H1 (cell line): ENCODE data around the gene WDFY4. TPM values are rescaled to one million over a fixed set of nuclear protein-coding genes. Genes with fewer than 3 reads are reported as not detected.

ENCODE experiments used
- CTCF ChIA-PET: fragments of 300-600 bp; sonication (Branson Sonifier 250); formaldehyde crosslinking; loops from one replicate; lab custom pipeline; 2021; ENCODE audit not compliant: partially characterized antibody; lab: Charles Lee
- POLR2A ChIA-PET: fragments of 300-600 bp; sonication (Branson Sonifier 250); formaldehyde crosslinking; loops from one replicate; lab custom pipeline; 2021; ENCODE audit warnings: inconsistent platforms; ENCODE audit not compliant: partially characterized antibody; lab: Charles Lee
- DNase-seq, 2 experiments: peaks; one replicate each; pipeline versions ENCODE4 v3.0.0 to v3.0.0-alpha.2; 2010 to 2022; ENCODE audit warnings: low spot score in 2 of 2, low read depth in 1 of 2, mixed read lengths in 1 of 2
- FAIRE-seq: peaks from 2 replicates; lab custom pipeline; 2011; peaks lifted over from hg19 to GRCh38; lab: Jason Lieb, UNC
- H2AFZ ChIP-seq: 2 replicates; pipeline ENCODE4 v1.8.1; 2012; ENCODE audit warnings: low read length, inconsistent platforms
- H2AK5ac ChIP-seq: 2 replicates; pipeline ENCODE4 v1.6.1; 2013; ENCODE audit warnings: low read depth, low read length
- H2BK120ac ChIP-seq: replicated peaks from 2 replicates; pipeline ENCODE3; 2013; ENCODE audit warnings: low read depth, low read length, inconsistent platforms
- H2BK12ac ChIP-seq: 2 replicates; pipeline ENCODE4 v1.6.1; 2013; ENCODE audit warnings: low read depth, low read length
- H2BK15ac ChIP-seq: 2 replicates; pipeline ENCODE4 v1.6.1; 2013; ENCODE audit warnings: low read length
- H2BK20ac ChIP-seq: 2 replicates; pipeline ENCODE4 v1.6.1; 2013; ENCODE audit warnings: low read length
- H2BK5ac ChIP-seq: 2 replicates; pipeline ENCODE4 v1.6.1; 2013; ENCODE audit warnings: low read depth, low read length
- H3K14ac ChIP-seq: 2 replicates; pipeline ENCODE4 v1.6.1; 2013; ENCODE audit warnings: inconsistent platforms; ENCODE audit not compliant: insufficient read length
- H3K18ac ChIP-seq: 2 replicates; pipeline ENCODE4 v1.6.1; 2013; ENCODE audit warnings: low read length; ENCODE audit errors: extremely low read depth
- H3K23ac ChIP-seq: 2 replicates; pipeline ENCODE4 v1.6.1; 2013; ENCODE audit warnings: inconsistent platforms; ENCODE audit not compliant: insufficient read length
- H3K23me2 ChIP-seq: 2 replicates; pipeline ENCODE4 v1.6.1; 2013; ENCODE audit warnings: low read depth, low read length
- H3K27ac ChIP-seq: 2 replicates; pipeline ENCODE4 v1.6.1; 2011; ENCODE audit warnings: low read depth, low read length, inconsistent platforms
- H3K27me3 ChIP-seq, 4 experiments: replicated peaks in 1 of 4; 1 replicate in 1 of 4; 2 replicates in 3 of 4; pipeline versions ENCODE4 v1.6.1 to v1.8.1; 2011 to 2013; ENCODE audit warnings: low read length in 3 of 4, mild to moderate bottlenecking in 3 of 4, inconsistent platforms in 2 of 4, mixed read lengths in 2 of 4, moderate library complexity in 1 of 4; ENCODE audit not compliant: control insufficient read depth in 3 of 4, insufficient read depth in 3 of 4; ENCODE audit errors: extremely low read depth in 1 of 4
- H3K36me3 ChIP-seq, 4 experiments: 2 replicates each; pipeline versions ENCODE4 v1.6.1 to v1.8.1; 2011 to 2013; ENCODE audit warnings: mild to moderate bottlenecking in 4 of 4, low read length in 3 of 4, moderate library complexity in 2 of 4, control low read depth in 1 of 4, inconsistent platforms in 1 of 4; ENCODE audit not compliant: insufficient read depth in 4 of 4, control insufficient read depth in 2 of 4
- H3K4ac ChIP-seq: replicated peaks from 2 replicates; pipeline ENCODE3; 2013; ENCODE audit warnings: low read length, low read depth, mixed read lengths, inconsistent platforms; ENCODE audit not compliant: insufficient read length
- H3K4me1 ChIP-seq, 4 experiments: replicated peaks in 1 of 4; 1 replicate in 1 of 4; 2 replicates in 3 of 4; pipeline versions ENCODE4 v1.6.1 to v1.8.1; 2011 to 2013; ENCODE audit warnings: low read length in 3 of 4, inconsistent platforms in 2 of 4, mixed read lengths in 1 of 4; ENCODE audit not compliant: insufficient read depth in 4 of 4, control insufficient read depth in 3 of 4
- H3K4me2 ChIP-seq, 2 experiments: 2 replicates each; pipeline versions ENCODE4 v1.6.1 to v1.8.1; 2011 to 2013; ENCODE audit warnings: low read depth in 2 of 2, low read length in 2 of 2, control low read depth in 1 of 2, inconsistent platforms in 1 of 2, mild to moderate bottlenecking in 1 of 2; ENCODE audit not compliant: insufficient read depth in 1 of 2
- H3K4me3 ChIP-seq, 4 experiments: fragments of 200-600, 300-600 bp in 1 of 4; sonication (generic), shearing (Covaris generic), sonication (Bioruptor Twin) in 1 of 4; 2 replicates each; pipeline versions ENCODE4 v1.5.1 to v1.8.1; 2011 to 2016; ENCODE audit warnings: low read length in 4 of 4, low read depth in 3 of 4, control low read depth in 2 of 4, inconsistent platforms in 2 of 4, mild to moderate bottlenecking in 2 of 4, mixed read lengths in 1 of 4, moderate library complexity in 1 of 4; ENCODE audit not compliant: insufficient read depth in 2 of 4; ENCODE audit errors: extremely low read depth in 1 of 4
- H3K56ac ChIP-seq: replicated peaks from 2 replicates; pipeline ENCODE3; 2013; ENCODE audit warnings: low read depth, mild to moderate bottlenecking, mixed read lengths, low read length, inconsistent platforms; ENCODE audit not compliant: insufficient read length
- H3K79me1 ChIP-seq: 2 replicates; pipeline ENCODE4 v1.6.1; 2013; ENCODE audit warnings: low read depth, low read length, control low read depth
- H3K79me2 ChIP-seq, 2 experiments: 2 replicates each; pipeline versions ENCODE4 v1.6.1 to v1.8.1; 2012 to 2013; ENCODE audit warnings: low read length in 2 of 2, mild to moderate bottlenecking in 2 of 2, inconsistent platforms in 1 of 2; ENCODE audit not compliant: insufficient read depth in 2 of 2, control insufficient read depth in 1 of 2
- H3K9ac ChIP-seq, 4 experiments: replicated peaks in 1 of 4; 1 replicate in 1 of 4; 2 replicates in 3 of 4; pipeline versions ENCODE4 v1.6.1 to v1.8.1; 2011 to 2013; ENCODE audit warnings: low read depth in 3 of 4, low read length in 3 of 4, control low read depth in 2 of 4, mild to moderate bottlenecking in 2 of 4, moderate library complexity in 2 of 4, inconsistent platforms in 1 of 4; ENCODE audit errors: extremely low read depth in 1 of 4
- H3K9me3 ChIP-seq, 2 experiments: 2 replicates each; pipeline versions ENCODE4 v1.6.1 to v1.8.1; 2012 to 2013; ENCODE audit warnings: mild to moderate bottlenecking in 2 of 2, moderate library complexity in 2 of 2, control low read depth in 1 of 2, inconsistent platforms in 1 of 2, low read depth in 1 of 2, low read length in 1 of 2, mixed read lengths in 1 of 2; ENCODE audit not compliant: insufficient read depth in 2 of 2
- H4K20me1 ChIP-seq, 2 experiments: replicated peaks in 1 of 2; 2 replicates each; pipeline versions ENCODE3 to v1.8.1; 2011 to 2013; ENCODE audit warnings: inconsistent platforms in 2 of 2, low read length in 2 of 2, mild to moderate bottlenecking in 1 of 2; ENCODE audit not compliant: insufficient read depth in 2 of 2, control insufficient read depth in 1 of 2
- H4K5ac ChIP-seq: 2 replicates; pipeline ENCODE4 v1.6.1; 2013; ENCODE audit warnings: low read length, low read depth, mixed read lengths, inconsistent platforms; ENCODE audit not compliant: insufficient read length
- H4K8ac ChIP-seq: 2 replicates; pipeline ENCODE4 v1.8.0; 2013; ENCODE audit warnings: mild to moderate bottlenecking, moderate library complexity, low read length, inconsistent platforms; ENCODE audit not compliant: insufficient read depth; ENCODE audit errors: extremely low read depth
- H4K91ac ChIP-seq: replicated peaks from 2 replicates; pipeline ENCODE3; 2013; ENCODE audit warnings: low read length, mixed read lengths, inconsistent platforms; ENCODE audit not compliant: insufficient read length
- EP300 ChIP-seq, 2 experiments: IDR thresholded peaks; 1 replicate in 1 of 2; 2 replicates in 1 of 2; pipeline ENCODE4 v1.6.1; 2011 to 2012; ENCODE audit warnings: low read depth in 2 of 2, low read length in 2 of 2, mild to moderate bottlenecking in 2 of 2, borderline replicate concordance in 1 of 2, inconsistent platforms in 1 of 2, moderate library complexity in 1 of 2
- GABPA ChIP-seq: IDR thresholded peaks from 2 replicates; pipeline ENCODE4 v1.6.1; 2011; ENCODE audit warnings: mild to moderate bottlenecking, low read length, moderate library complexity, borderline replicate concordance; ENCODE audit not compliant: insufficient read depth
- HDAC6 ChIP-seq: IDR thresholded peaks from one replicate; pipeline ENCODE4 v1.7.1; 2012; ENCODE audit warnings: low read depth, mild to moderate bottlenecking, inconsistent platforms, low read length, moderate library complexity
- PHF8 ChIP-seq: fragments of 200-600 bp; sonication (generic); conservative IDR thresholded peaks from 2 replicates; pipeline ENCODE4 v1.7.1; 2012; ENCODE audit warnings: low read depth, mild to moderate bottlenecking, inconsistent platforms, low read length, moderate library complexity
- POLR2A ChIP-seq, 2 experiments: IDR thresholded peaks; 1 replicate in 1 of 2; 2 replicates in 1 of 2; pipeline ENCODE4 v1.6.1; 2011; ENCODE audit warnings: low read depth in 2 of 2, low read length in 2 of 2, mild to moderate bottlenecking in 2 of 2; ENCODE audit errors: control extremely low read depth in 1 of 2
- POLR2AphosphoS5 ChIP-seq: IDR thresholded peaks from 2 replicates; pipeline ENCODE4 v1.6.1; 2011; ENCODE audit warnings: low read depth, low read length
- RXRA ChIP-seq: IDR thresholded peaks from 2 replicates; pipeline ENCODE4 v1.6.1; 2011; ENCODE audit warnings: low read depth, mild to moderate bottlenecking, low read length, moderate library complexity; ENCODE audit not compliant: insufficient read depth
- TAF1 ChIP-seq: IDR thresholded peaks from 2 replicates; pipeline ENCODE4 v1.6.1; 2011; ENCODE audit warnings: mild to moderate bottlenecking, low read depth, low read length
- WGBS, 2 experiments: shearing (Covaris generic) in 1 of 2; methylation state at CpG; one replicate each; pipeline versions ENCODE4 v1.1.6 to v1.1.7; 2013 to 2015; ENCODE audit warnings: low lambda C conversion rate in 2 of 2, mixed read lengths in 2 of 2, inconsistent platforms in 1 of 2, low coverage in 1 of 2, missing lambda C conversion rate in 1 of 2; ENCODE audit not compliant: insufficient replicate concordance in 2 of 2, insufficient coverage in 1 of 2, insufficient read length in 1 of 2; ENCODE audit errors: extremely low coverage in 1 of 2, missing lambda C conversion rate in 1 of 2; 5-methylcytosine and 5-hydroxymethylcytosine counted together
- polyA plus RNA-seq, 7 experiments: library from polyadenylated mRNA; depleted of rRNA in 3 of 7; stranded (reverse) in 5 of 7; unstranded in 2 of 7; fragments of >200 nt in 5 of 7; fragments of 200-250 nt in 2 of 7; gene quantifications; 1 replicate in 5 of 7; 2 replicates in 1 of 7; 4 replicates in 1 of 7; pipeline versions ENCODE4 v1.2.1 to v1.2.3, GENCODE V29; 2011 to 2013; ENCODE audit warnings: missing spikeins in 2 of 7, mixed read lengths in 2 of 7
- total RNA-seq: library from RNA; stranded (reverse); fragmentation: NEBNext Ultra II Directional; extraction: Animal tissue kit (Norgen Biotek cat#: 25700); gene quantifications from 2 replicates; pipeline ENCODE4 v1.2.1, GENCODE V29; 2021

WDFY4 gene
- total and polyA plus RNA-seq, 2 of the 8 experiments (the other 6 are each of a cell fraction or from before 2014, with no cell fraction given): not detected

- Histone ChIP-seq H3K14ac (no peak overlapping the region), H3K27me3 (no peaks in the 10 kb centered on the region), H2BK5ac (no peak overlapping the region), H3K4me1 (no peaks in the 10 kb centered on the region; a peak in 1 of 7 replicates), H2BK15ac (no peak overlapping the region), H3K56ac (no peak overlapping the region), H4K5ac (no peak overlapping the region), H3K9ac (no peak overlapping the region), H3K4me2 (no peak overlapping the region), H2BK120ac (no peak overlapping the region), H3K4ac (no peak overlapping the region), H4K20me1 (no peaks in the 10 kb centered on the region), H3K4me3 (no peak overlapping the region), H3K79me2 (no peaks in the 10 kb centered on the region), H2BK12ac (no peak overlapping the region), H2BK20ac (no peak overlapping the region), H3K27ac (no peak overlapping the region), H3K79me1 (no peaks in the 10 kb centered on the region), H2AFZ (no peak overlapping the region), H3K36me3 (no peaks in the 10 kb centered on the region), H3K23me2 (no peaks in the 10 kb centered on the region), H4K91ac (no peak overlapping the region), H4K8ac (no peak overlapping the region), H2AK5ac (no peak overlapping the region), H3K18ac (no peak overlapping the region), H3K9me3 (no peaks in the 10 kb centered on the region), H3K23ac (no peak overlapping the region)
- ChIA-PET CTCF (interaction anchor here (0.5 to 2.3 kb wide), 10 partner anchors 9 to 331 kb away, joined by 3 to 8 read pairs (median 4); no protein-coding TSS in a partner anchor), POLR2A (no interaction called here)
- DNase-seq (peak in 1 of 2 experiments; percentile 30), FAIRE-seq (no peak)
- WGBS, 2 experiments: 88% methylated on average over 18 of the region's 18 CpGs; no CpG with 5 or more reads in 1 of the 2 experiments
- no peak for TF ChIP-seq TAF1
- no peak for TF ChIP-seq RXRA
- TF ChIP-seq PHF8: no peak
- TF ChIP-seq HDAC6: no peak
- TF ChIP-seq EP300 (IDR thresholded peaks at IDR 0.05; ENCODE audit: borderline replicate concordance in 1 of 2, low read depth in 2 of 2, low read length in 2 of 2): no peak
- no peak for TF ChIP-seq GABPA
- no peak for TF ChIP-seq POLR2AphosphoS5
- TF ChIP-seq POLR2A (IDR thresholded peaks at IDR 0.05; ENCODE audit: control extremely low read depth in 1 of 2, low read depth in 2 of 2, low read length in 2 of 2): no peak
Measured at GRCh38 chr10:48742891-48743860, 58.5 kb downstream of the WDFY4 start.
